OCI-M1 (cell line): ENCODE results near the gene POLN.
"Not testable (repeated sequence)": the region's sequence is repeated elsewhere in the genome, so short reads cannot be mapped to it uniquely, and the experiment has no call there.

Source experiments
- DNase-seq: peaks from one replicate; lab custom pipeline; 2025; lab: John Stamatoyannopoulos, UW

POLN gene

DNA sequence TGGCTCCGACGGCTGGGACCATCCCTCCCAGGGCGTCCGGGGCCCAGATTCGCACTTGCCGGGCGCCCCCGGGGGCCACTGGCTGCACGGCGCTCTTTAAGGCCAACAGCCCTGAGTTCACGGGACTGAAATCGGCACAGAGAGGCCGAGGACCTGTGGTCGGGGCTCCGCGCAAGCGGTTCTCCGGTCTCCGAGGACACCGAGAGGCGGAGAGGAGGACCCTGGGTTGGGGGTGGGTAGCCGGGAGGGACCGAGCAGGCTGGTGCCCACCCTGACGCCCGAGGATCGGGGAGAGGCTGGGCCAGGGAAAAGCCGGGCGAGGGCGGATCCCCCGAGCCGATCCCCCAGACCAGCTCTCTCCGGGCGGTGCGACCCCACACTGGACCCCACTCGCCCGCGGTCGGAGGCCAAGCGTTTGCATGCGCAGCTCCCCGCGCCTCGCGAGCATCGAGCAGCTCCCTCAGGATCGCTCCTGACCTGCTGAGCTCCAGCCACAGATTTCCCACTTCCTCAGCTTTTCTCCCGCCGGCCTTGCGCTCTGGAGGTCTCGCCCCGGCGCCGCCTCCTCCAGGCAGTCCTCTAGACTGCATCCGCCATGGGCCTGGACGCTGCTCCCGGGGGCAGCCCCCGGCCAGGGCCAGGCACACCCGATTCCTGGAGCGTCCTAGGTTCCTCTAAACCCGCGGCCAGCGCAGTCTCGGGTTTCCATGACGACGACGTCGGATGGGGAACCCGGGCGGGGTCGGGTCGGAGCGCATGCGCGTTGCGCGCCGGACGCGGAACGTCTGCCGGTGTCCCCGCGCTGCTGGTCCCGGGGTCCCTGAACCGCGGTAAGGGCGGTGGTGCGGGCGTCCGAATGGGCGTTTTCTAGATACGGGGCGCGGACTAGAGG is 200.4 kb downstream of the POLN start:
- DNase-seq: peak; percentile 96

DNA sequence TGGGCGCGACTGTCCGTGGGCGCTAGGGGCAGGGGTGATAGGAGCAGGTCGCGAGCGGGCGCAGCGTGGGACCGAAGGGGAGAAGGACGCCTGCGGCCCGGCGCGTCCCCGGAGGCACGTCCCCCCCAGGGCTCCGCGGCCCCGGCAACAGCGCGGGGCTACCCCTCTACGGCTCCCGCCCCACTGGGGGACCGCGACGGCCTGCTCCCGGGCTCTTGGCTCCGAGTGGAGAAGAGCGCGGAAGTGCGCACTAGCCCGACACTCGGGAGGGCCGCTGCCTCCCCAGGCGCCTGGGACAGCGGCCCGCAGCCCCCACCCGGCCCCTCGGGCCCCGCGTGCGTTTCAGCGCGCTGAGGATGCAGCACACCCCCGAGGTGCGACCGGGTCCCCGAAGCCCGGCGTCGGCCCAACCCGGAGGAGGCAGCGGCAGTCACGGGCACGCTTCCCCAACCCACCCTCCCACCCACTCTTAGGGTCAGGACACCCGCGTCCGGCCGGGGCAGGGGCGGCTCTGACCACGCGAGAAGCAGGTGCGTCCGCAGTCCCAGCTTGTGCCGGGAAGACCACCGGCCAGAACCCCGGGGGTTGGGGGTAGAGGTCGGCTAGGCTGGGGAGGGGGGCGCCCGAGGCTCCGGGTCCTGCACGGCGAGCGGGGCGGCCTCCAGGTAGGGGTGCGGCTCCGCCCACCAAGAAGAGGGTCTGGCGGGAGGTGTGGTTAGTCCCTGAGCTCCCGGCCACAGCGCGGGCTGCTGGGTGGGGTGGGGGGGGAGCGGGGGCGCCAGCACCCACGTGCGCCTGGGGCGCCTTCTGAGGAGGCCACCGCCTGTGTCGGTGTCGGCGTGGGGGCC is 201.3 kb downstream of the POLN start:
- no peak for DNase-seq

DNA sequence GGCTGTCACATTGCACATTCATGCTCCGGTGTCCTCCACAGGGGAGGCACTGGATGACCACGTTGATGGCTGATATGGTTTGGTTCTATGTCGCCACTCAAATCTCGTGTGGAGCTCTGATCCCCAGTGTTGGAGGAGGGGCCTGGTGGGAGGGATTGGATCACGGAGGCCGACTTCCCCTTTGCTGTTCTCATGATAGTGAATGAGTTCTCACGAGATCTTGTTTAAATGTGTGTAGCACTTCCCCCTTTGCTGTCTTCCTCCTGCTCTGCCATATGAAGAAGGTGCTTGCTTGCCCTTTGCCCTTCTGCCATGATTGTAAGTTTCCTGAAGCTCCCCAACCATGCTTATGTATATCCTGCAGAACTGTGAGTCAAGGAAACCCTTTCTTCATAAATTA is 205.1 kb downstream of the POLN start:
- peak; percentile 96 for DNase-seq

GRCh38 chr4:2036327-2036726 is 205.6 kb downstream of the POLN start:
- peak; percentile 32 for DNase-seq

GRCh38 chr4:2031161-2031560 is 210.8 kb downstream of the POLN start:
- DNase-seq: not testable (repeated sequence)

DNA sequence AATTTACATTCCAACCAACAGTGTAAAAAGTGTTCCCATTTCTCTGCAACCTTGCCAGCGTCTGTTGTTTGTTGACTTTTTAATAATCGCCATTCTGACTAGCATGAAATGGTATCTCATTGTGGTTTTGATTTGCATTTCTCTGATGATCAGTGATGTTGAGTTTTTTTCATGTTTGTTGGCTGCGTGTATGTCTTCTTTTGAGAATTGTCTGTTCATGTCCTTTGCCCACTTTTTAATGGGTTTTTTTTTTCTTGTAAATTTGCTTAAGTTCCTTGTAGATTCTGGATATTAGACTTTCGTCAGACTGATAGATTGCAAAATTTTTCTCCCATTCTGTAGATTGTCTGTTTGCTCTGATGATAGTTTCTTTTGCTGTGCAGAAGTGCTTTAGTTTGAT is 214.8 kb downstream of the POLN start:
- DNase-seq: not testable (repeated sequence)

- DNase-seq: no peak
These were observed 216.1 kb downstream of the POLN start for GRCh38 chr4:2025817-2026216.

DNA sequence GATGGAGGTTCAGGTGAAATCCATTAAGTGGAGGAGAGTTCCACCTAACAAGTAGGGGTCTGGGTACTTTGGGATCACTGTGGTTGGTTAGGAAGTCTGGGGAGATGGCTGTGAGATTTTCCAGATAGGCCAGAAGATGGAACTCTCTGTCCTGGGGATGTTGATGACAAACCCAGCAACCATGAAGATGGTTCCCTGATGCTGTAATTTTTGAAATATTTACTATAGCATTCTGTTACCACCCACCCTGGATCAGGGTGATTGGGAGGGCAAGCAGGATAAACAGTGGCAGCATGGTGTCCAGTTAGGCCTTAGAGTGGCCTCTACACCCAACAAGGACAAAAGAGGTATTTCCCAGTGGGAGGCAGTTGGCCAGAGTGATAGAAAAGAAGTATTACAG is 217.2 kb downstream of the POLN start:
- DNase-seq: no peak
